Stimulated activated CD4-positive, alpha-beta T cell treated with anti-CD3 and anti-CD28 coated beads, Interleukin-1b, Interleukin-23, amount 100 ng/mL, for 48 hours (primary cell): ENCODE data around the gene RGMA.

Source experiments
- DNase-seq: peaks from one replicate; pipeline ENCODE4 v3.0.0-alpha.2; 2020

RGMA gene

GRCh38 chr15:93001156-93001555 is 87.9 kb downstream of the RGMA start:
- DNase-seq, result no peak

GRCh38 chr15:92997821-92998220 is 91.2 kb downstream of the RGMA start:
- no peak for DNase-seq

- no peak for DNase-seq
Measured at GRCh38 chr15:92992720-92993119, 96.3 kb downstream of the RGMA start.

GRCh38 chr15:92990031-92990430 is 99.0 kb downstream of the RGMA start:
- no peak for DNase-seq

GRCh38 chr15:92989470-92989869 is 99.5 kb downstream of the RGMA start:
- DNase-seq, result no peak
